ENCODE measurements around the gene RAB3C. TPM values are rescaled to one million over a fixed set of nuclear protein-coding genes. Genes with fewer than 3 reads are reported as not detected.
A peak's percentile ranks its signal among the peaks of the same experiment; 100 is the strongest.

Gene RAB3C
- total RNA-seq, 1 donor from 2014 or later: 16.1 TPM

- H3K36me3 Mint-ChIP-seq (ENCODE audit: low read depth, unreplicated experiment): no peaks in the 10 kb centered on the region
- H3K4me3 Mint-ChIP-seq (ENCODE audit: unreplicated experiment): no peak overlapping the region
- no peaks in the 10 kb centered on the region for H3K27me3 Mint-ChIP-seq (ENCODE audit: unreplicated experiment)
- no peak for DNase-seq (ENCODE audit: low spot score)
- no peak for TF ChIP-seq CTCF (IDR thresholded peaks at IDR 0.05; ENCODE audit: unreplicated experiment)
- no peaks in the 10 kb centered on the region for H3K4me1 Mint-ChIP-seq (ENCODE audit: unreplicated experiment)
- no peaks in the 10 kb centered on the region for H3K9me3 Mint-ChIP-seq (ENCODE audit: unreplicated experiment)
- H3K27ac Mint-ChIP-seq (ENCODE audit: unreplicated experiment): no peak overlapping the region
Measured at GRCh38 chr5:58818465-58818864, 235.6 kb downstream of the RAB3C start.

GRCh38 chr5:58825441-58825840, 242.6 kb downstream of the RAB3C start:
- H3K9me3 Mint-ChIP-seq (ENCODE audit: unreplicated experiment): peaks cover 5% of the 10 kb centered on the region
- H3K36me3 Mint-ChIP-seq (ENCODE audit: low read depth, unreplicated experiment): no peaks in the 10 kb centered on the region
- H3K27me3 Mint-ChIP-seq (ENCODE audit: unreplicated experiment): peaks cover 4% of the 10 kb centered on the region
- no peak for TF ChIP-seq CTCF (IDR thresholded peaks at IDR 0.05; ENCODE audit: unreplicated experiment)
- DNase-seq (ENCODE audit: low spot score): no peak
- no peak overlapping the region for H3K4me3 Mint-ChIP-seq (ENCODE audit: unreplicated experiment)
- H3K27ac Mint-ChIP-seq (ENCODE audit: unreplicated experiment): peak overlapping the region; percentile 83
- H3K4me1 Mint-ChIP-seq (ENCODE audit: unreplicated experiment): peaks cover 21% of the 10 kb centered on the region

GRCh38 chr5:58825899-58826298, 243.0 kb downstream of the RAB3C start:
- DNase-seq (ENCODE audit: low spot score): peak; percentile 8
- H3K36me3 Mint-ChIP-seq (ENCODE audit: low read depth, unreplicated experiment): no peaks in the 10 kb centered on the region
- no peak for TF ChIP-seq CTCF (IDR thresholded peaks at IDR 0.05; ENCODE audit: unreplicated experiment)
- H3K4me3 Mint-ChIP-seq (ENCODE audit: unreplicated experiment): no peak overlapping the region
- H3K27me3 Mint-ChIP-seq (ENCODE audit: unreplicated experiment): peaks cover 4% of the 10 kb centered on the region
- peaks cover 5% of the 10 kb centered on the region for H3K9me3 Mint-ChIP-seq (ENCODE audit: unreplicated experiment)
- H3K4me1 Mint-ChIP-seq (ENCODE audit: unreplicated experiment): peaks cover 21% of the 10 kb centered on the region
- H3K27ac Mint-ChIP-seq (ENCODE audit: unreplicated experiment): peak overlapping the region; percentile 83

GRCh38 chr5:58827463-58827862, 244.6 kb downstream of the RAB3C start:
- no peak for TF ChIP-seq CTCF (IDR thresholded peaks at IDR 0.05; ENCODE audit: unreplicated experiment)

GRCh38 chr5:58828258-58828657, 245.4 kb downstream of the RAB3C start:
- peaks cover 5% of the 10 kb centered on the region for H3K9me3 Mint-ChIP-seq (ENCODE audit: unreplicated experiment)

More at GRCh38 chr5:58827463-58827862, 244.6 kb downstream of the RAB3C start:
- no peak overlapping the region for H3K4me3 Mint-ChIP-seq (ENCODE audit: unreplicated experiment)
- peaks cover 21% of the 10 kb centered on the region for H3K4me1 Mint-ChIP-seq (ENCODE audit: unreplicated experiment)
- no peaks in the 10 kb centered on the region for H3K36me3 Mint-ChIP-seq (ENCODE audit: low read depth, unreplicated experiment)
- H3K27me3 Mint-ChIP-seq (ENCODE audit: unreplicated experiment): peaks cover 4% of the 10 kb centered on the region
- DNase-seq (ENCODE audit: low spot score): no peak
- peaks cover 5% of the 10 kb centered on the region for H3K9me3 Mint-ChIP-seq (ENCODE audit: unreplicated experiment)
- no peak overlapping the region for H3K27ac Mint-ChIP-seq (ENCODE audit: unreplicated experiment)

More at GRCh38 chr5:58828258-58828657, 245.4 kb downstream of the RAB3C start:
- Mint-ChIP-seq H3K4me1 (ENCODE audit: unreplicated experiment) (peaks cover 21% of the 10 kb centered on the region), H3K36me3 (ENCODE audit: low read depth, unreplicated experiment) (no peaks in the 10 kb centered on the region), H3K27ac (ENCODE audit: unreplicated experiment) (peak overlapping the region; percentile 44), H3K27me3 (ENCODE audit: unreplicated experiment) (peaks cover 4% of the 10 kb centered on the region), H3K4me3 (ENCODE audit: unreplicated experiment) (no peak overlapping the region)
- no peak for TF ChIP-seq CTCF (IDR thresholded peaks at IDR 0.05; ENCODE audit: unreplicated experiment)
- no peak for DNase-seq (ENCODE audit: low spot score)
